Stimulated activated CD8-positive, alpha-beta memory T cell treated with anti-CD3 and anti-CD28 coated beads, Interleukin-4, amount 100 ng/mL, for 1 hour (primary cell): ENCODE measurements around the gene UBXN7.
"Not testable (repeated sequence)": the region's sequence is repeated elsewhere in the genome, so short reads cannot be mapped to it uniquely, and the experiment has no call there.

Experiments
- DNase-seq, 2 donors: peaks; one replicate each; pipeline ENCODE4 v3.0.0-alpha.2; 2020; ENCODE audit warnings: low read depth in 2 of 2, low spot score in 1 of 2

Gene UBXN7

GRCh38 chr3:196317687-196318467, 114.3 kb downstream of the UBXN7 start, which contains the start of gene DYNLT2B:
Gene DYNLT2B (minus strand): TSS chr3:196318240. CDS start chr3:196318152, 88 bp downstream.
- peak; percentile 55 to 75 for DNase-seq

GRCh38 chr3:196316799-196317686, 115.2 kb downstream of the UBXN7 start:
- not testable (repeated sequence) for DNase-seq

- no peak for DNase-seq
Observed at GRCh38 chr3:196315821-196316220, 116.4 kb downstream of the UBXN7 start.

GRCh38 chr3:196314597-196314996, 117.6 kb downstream of the UBXN7 start:
- no peak for DNase-seq

- DNase-seq: not testable (repeated sequence)
Observed at GRCh38 chr3:196314086-196314485, 118.1 kb downstream of the UBXN7 start.

GRCh38 chr3:196302960-196303359, 129.3 kb downstream of the UBXN7 start:
- DNase-seq: not testable (repeated sequence)

GRCh38 chr3:196302551-196302950, 129.7 kb downstream of the UBXN7 start:
- not testable (repeated sequence) for DNase-seq

- no peak for DNase-seq
Observed at GRCh38 chr3:196298521-196298920, 133.7 kb downstream of the UBXN7 start.
